ENCODE measurements around the gene TEF. TPM values are rescaled to one million over a fixed set of nuclear protein-coding genes. Genes with fewer than 3 reads are reported as not detected.

Gene TEF
- polyA plus RNA-seq, 1 of the 3 experiments (the other 2 are of a cell fraction) = 3.6 TPM

DNA sequence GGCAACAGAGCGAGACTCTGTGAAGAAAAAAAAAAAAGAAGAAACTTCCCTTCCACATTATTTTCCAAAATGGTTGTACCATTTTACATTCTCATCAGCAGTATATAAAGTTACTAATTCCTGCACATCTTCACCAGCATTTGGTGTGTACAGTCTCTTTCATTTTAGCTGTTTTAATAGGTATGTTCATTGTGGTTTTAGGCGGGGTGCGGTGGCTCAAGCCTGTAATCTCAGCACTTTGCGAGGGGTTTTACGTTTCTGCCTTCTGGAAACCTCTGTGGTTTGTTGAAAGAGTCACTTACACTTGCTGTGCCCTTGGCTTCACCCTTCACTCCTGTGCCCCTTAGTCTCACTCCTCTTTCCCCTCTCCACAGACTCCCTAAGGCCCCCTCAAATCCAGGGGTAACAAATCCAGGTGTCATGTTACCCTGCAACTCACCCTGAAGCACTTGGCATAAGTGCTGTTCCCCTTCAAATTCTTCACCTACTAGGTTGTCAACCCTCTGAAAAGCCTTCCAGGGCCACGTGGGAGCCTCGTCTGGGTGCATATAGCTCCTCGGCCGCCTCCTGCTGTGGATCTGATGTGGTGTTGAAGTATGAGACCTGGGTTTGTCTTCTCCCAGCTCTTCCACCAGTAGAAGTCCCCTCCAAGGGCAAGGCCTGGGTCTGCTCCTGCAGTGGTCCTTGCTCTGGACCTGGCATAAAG lies 44.1 kb downstream of the TEF start:
- Histone ChIP-seq H3K4me3 (ENCODE audit: low read depth in 2 of 2, low read length in 1 of 2) (no peak overlapping the region), H3K4me2 (no peak overlapping the region), H3F3A (replicated peaks; ENCODE audit: insufficient read depth) (no peaks in the 10 kb centered on the region), H3K36me3 (replicated peaks in 1 of 2; ENCODE audit: control insufficient read depth in 1 of 2, insufficient read depth in 2 of 2, low read length in 1 of 2) (no peaks in the 10 kb centered on the region), H3K4me1 (ENCODE audit: control insufficient read depth in 1 of 2, insufficient read depth in 2 of 2, low read depth in 1 of 2, low read length in 1 of 2) (no peaks in the 10 kb centered on the region), H3K9me2 (no peaks in the 10 kb centered on the region), H3K9ac (no peak overlapping the region), H3K27ac (ENCODE audit: low read depth in 2 of 2, low read length in 1 of 2) (no peak overlapping the region), H3K9me3 (no peaks in the 10 kb centered on the region), H3K79me2 (ENCODE audit: insufficient read depth) (no peaks in the 10 kb centered on the region), H3K27me3 (ENCODE audit: insufficient read depth) (no peaks in the 10 kb centered on the region), H2AFZ (ENCODE audit: low read depth) (no peak overlapping the region), H4K20me1 (ENCODE audit: insufficient read depth) (no peaks in the 10 kb centered on the region)
- no peak for TF ChIP-seq RFX5 (IDR thresholded peaks at IDR 0.05; ENCODE audit: low read length)
- no peak for TF ChIP-seq TAF1 (IDR thresholded peaks at IDR 0.05; ENCODE audit: borderline replicate concordance, low read depth, low read length)
- no peak for TF ChIP-seq ELF1 (IDR thresholded peaks at IDR 0.05)
- no peak for TF ChIP-seq NRF1 (IDR thresholded peaks at IDR 0.05; ENCODE audit: low read depth, low read length)
- TF ChIP-seq, protein P1, sequence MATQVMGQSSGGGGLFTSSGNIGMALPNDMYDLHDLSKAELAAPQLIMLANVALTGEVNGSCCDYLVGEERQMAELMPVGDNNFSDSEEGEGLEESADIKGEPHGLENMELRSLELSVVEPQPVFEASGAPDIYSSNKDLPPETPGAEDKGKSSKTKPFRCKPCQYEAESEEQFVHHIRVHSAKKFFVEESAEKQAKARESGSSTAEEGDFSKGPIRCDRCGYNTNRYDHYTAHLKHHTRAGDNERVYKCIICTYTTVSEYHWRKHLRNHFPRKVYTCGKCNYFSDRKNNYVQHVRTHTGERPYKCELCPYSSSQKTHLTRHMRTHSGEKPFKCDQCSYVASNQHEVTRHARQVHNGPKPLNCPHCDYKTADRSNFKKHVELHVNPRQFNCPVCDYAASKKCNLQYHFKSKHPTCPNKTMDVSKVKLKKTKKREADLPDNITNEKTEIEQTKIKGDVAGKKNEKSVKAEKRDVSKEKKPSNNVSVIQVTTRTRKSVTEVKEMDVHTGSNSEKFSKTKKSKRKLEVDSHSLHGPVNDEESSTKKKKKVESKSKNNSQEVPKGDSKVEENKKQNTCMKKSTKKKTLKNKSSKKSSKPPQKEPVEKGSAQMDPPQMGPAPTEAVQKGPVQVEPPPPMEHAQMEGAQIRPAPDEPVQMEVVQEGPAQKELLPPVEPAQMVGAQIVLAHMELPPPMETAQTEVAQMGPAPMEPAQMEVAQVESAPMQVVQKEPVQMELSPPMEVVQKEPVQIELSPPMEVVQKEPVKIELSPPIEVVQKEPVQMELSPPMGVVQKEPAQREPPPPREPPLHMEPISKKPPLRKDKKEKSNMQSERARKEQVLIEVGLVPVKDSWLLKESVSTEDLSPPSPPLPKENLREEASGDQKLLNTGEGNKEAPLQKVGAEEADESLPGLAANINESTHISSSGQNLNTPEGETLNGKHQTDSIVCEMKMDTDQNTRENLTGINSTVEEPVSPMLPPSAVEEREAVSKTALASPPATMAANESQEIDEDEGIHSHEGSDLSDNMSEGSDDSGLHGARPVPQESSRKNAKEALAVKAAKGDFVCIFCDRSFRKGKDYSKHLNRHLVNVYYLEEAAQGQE (IDR thresholded peaks at IDR 0.05; ENCODE audit: low read depth, low read length) = no peak
- no peak for TF ChIP-seq FOXM1 (IDR thresholded peaks at IDR 0.05; ENCODE audit: low read depth)
- no peak for TF ChIP-seq GABPA (IDR thresholded peaks at IDR 0.05; ENCODE audit: low read depth)
- TF ChIP-seq POLR2AphosphoS5 (IDR thresholded peaks at IDR 0.05; ENCODE audit: low read depth, low read length) = no peak
- TF ChIP-seq, protein P2, sequence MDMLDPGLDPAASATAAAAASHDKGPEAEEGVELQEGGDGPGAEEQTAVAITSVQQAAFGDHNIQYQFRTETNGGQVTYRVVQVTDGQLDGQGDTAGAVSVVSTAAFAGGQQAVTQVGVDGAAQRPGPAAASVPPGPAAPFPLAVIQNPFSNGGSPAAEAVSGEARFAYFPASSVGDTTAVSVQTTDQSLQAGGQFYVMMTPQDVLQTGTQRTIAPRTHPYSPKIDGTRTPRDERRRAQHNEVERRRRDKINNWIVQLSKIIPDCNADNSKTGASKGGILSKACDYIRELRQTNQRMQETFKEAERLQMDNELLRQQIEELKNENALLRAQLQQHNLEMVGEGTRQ (IDR thresholded peaks at IDR 0.05; ENCODE audit: borderline replicate concordance, low read depth, low read length) = no peak
- no peak for TF ChIP-seq TEAD4 (IDR thresholded peaks at IDR 0.05; ENCODE audit: borderline replicate concordance, insufficient read depth)
- TF ChIP-seq, protein P3, sequence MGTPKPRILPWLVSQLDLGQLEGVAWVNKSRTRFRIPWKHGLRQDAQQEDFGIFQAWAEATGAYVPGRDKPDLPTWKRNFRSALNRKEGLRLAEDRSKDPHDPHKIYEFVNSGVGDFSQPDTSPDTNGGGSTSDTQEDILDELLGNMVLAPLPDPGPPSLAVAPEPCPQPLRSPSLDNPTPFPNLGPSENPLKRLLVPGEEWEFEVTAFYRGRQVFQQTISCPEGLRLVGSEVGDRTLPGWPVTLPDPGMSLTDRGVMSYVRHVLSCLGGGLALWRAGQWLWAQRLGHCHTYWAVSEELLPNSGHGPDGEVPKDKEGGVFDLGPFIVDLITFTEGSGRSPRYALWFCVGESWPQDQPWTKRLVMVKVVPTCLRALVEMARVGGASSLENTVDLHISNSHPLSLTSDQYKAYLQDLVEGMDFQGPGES (IDR thresholded peaks at IDR 0.05; ENCODE audit: low read depth, low read length) = no peak
- no peak for TF ChIP-seq JUND (IDR thresholded peaks at IDR 0.05)
- TF ChIP-seq MXI1 (IDR thresholded peaks at IDR 0.05; ENCODE audit: low read depth, low read length) = no peak
- WGBS (ENCODE audit: low lambda C conversion rate) = 83% methylated on average over 7 of the region's 9 CpGs
- CTCF ChIA-PET = no interaction called here
- no peak for DNase-seq
- POLR2A ChIA-PET = no interaction called here

All from SK-N-SH (cell line).